Measurements from ENCODE around the gene USH2A.

GRCh38 chr1:216368249-216368648, 55.0 kb downstream of the USH2A start:
- TF ChIP-seq EZH2 (IDR thresholded peaks at IDR 0.05; ENCODE audit: insufficient read depth, poor library complexity, severe bottlenecking) (no peak), EZH2phosphoT487 (IDR thresholded peaks at IDR 0.05; ENCODE audit: insufficient read depth, low read depth) (no peak)

All from GM23248 (cell line).